ENCODE data around the gene KCNJ10.

Gene KCNJ10

DNA sequence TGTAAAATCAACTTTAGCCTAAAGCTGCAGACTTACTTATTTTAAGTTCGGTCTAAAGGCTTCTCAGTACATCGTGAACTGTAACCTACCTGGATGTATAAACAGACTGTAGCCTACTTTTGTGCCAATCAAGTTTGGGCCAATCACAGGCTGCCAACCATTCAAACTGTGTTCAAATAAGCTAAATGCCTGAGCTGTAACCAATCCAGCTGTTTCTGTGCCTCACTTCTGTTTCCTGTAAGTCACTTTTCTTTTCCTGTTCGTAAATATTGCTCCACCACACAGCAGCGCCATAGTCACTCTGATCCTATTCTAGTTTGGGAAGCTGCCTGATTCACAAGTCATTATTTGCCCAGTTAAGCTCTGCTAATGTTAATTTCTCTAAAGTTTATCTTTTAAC lies 78.4 kb downstream of the KCNJ10 start:
- no peak for DNase-seq (ENCODE audit: low read depth in 2 of 2)

DNA sequence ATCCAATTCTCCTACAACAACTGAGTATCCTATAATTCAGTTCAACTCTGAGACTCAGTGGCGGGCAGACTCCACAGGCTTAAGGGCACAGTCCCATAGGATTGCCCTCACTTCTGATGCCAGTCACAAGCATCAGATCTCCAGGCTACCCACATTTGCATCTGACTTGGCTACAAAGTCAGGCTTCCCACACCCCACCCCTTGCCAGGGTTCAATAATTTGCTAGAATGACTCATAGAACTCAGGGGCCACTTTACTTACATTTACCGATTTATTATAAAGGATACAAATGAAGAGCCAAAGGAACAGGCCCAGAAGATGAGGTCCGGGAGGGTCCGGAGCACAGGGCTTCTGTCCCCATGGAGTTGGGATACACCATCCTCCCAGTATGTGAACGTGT lies 80.0 kb downstream of the KCNJ10 start:
- no peak for DNase-seq (ENCODE audit: low read depth in 2 of 2)

DNA sequence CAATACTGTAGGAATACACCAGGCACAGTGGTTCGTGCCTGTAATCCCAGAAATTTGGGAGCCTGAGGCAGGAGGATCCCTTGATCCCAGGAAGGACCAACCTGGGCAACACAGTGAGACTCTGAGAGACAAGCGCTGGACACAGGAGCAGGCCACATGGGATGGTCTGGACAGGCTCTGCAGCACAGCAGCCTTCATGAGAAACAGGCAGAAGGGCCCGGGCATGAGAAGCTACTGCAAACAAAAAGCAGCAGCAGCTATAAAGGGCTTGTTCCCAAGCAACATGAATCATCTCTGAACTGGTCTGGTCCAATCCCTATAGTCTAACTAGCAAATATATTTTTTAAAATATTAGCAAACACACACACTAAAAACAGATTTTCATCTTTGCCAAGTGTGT lies 80.4 kb downstream of the KCNJ10 start:
- no peak for DNase-seq (ENCODE audit: low read depth in 2 of 2)

DNA sequence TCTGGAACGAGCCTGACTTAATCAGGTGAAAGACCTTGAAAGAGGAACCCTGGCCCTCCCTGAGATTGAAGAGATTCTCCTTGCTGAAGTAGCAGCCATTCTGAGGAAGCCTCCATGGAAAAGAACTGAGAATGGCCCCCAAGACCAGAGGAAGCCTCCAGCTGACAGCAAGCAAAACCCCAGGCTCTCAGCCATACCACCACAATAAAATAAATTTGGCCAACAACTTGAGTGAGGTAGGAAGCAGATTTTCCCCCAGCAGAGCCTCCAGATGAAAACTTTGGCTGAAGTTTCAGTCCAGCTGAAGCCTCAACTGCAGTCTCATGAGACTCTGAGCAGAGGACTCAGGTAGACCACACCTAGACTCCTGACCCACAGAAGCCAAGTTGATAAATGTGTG lies 82.0 kb downstream of the KCNJ10 start:
- no peak for DNase-seq (ENCODE audit: low read depth in 2 of 2)

DNA sequence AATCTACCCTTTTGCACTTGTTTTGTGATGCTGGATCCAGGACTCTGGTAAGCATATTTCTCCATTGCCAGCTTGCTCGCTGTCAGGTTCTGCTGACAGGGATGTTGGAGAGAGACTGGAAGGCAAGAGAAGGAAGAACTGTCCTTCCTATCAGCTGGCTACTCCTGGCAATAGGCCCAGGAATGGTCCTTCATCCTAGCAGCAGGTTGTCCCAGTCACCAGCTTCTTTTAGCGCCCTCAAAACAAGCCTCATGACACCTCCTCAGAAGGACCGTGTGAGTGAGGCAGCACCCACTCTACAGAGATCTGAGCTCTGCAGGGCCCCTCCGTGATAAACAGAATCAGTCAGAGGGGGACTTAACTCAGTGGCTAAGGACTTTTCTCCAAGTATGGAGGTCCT lies 82.8 kb downstream of the KCNJ10 start:
- DNase-seq (ENCODE audit: low read depth in 2 of 2): no peak

DNA sequence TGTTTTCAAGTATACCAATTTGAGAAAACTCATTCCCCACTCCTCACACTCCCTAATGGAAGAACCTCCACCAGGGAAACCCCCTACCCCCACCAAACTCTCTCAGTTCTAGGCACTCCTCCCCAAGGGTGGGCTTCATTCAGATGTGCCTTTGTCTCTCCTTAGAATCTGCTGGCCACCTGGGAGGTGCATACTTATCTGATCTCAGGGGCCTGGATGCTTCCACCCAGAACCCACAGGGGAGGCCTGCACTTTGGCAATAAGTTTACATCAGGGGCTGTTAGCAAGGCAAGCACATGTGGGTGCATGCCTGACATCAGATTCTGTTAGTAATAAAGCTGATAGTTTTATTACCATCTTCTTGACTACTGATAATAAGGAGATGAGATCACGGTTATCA lies 83.4 kb downstream of the KCNJ10 start:
- DNase-seq (ENCODE audit: low read depth in 2 of 2): no peak

DNA sequence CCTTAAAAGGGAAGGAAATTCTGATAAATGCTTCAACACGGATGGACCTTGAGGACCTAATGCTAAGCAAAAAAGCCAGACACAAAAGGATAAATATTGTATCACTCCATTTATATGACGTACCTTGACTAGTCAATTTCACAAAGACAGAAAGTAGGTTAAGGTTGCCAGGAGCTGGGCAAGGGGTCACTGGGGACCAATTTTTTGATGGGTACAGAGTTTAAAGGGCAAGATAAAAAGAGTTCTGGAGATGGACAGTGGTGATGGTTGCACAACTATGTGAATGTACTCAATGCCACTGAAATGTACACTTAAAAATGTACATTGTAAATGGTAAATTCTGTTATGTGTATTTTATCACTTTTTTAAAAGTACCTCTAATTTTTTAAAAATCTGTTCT lies 83.9 kb downstream of the KCNJ10 start:
- no peak for DNase-seq (ENCODE audit: low read depth in 2 of 2)

DNA sequence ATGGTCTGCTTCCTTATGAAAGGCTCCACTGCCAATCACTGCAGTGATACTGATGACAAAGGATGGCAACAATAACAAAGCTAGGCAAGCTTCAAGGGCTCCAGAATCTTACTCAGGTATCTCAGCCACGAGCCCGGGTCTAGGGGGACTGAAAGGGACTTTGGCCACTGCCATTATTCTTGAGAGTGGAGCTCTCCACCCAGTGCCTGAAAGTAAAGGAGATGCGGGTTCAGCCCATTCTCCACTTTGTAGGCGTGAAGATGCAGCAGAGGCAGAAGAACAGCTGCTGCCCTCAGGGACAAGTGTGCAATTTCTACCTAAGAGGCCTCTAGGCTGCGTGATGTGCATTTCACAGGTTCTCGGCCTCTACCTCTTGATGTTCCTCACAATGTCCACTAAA lies 84.5 kb downstream of the KCNJ10 start:
- DNase-seq (ENCODE audit: low read depth in 2 of 2): no peak

DNA sequence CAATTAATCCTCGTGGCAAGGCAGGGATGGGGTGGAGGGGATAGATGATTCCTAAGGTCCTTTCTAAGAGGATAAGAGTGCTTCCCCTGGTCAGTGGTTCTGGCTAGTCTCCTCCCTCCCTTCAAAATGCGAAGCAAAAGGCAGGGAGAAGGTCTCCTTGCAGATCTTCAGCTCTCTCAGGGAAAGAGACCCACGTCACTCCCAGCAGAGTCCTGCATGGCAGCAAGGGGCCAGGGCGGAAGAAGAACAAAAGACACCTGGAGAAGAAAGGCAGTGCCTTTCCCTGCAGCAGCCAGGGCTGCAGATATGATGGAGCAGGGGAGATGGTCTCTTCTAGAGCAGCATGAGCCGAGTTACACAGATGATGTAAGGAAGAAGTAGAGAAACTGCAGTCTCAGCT lies 86.3 kb downstream of the KCNJ10 start:
- no peak for DNase-seq (ENCODE audit: low read depth in 2 of 2)

DNA sequence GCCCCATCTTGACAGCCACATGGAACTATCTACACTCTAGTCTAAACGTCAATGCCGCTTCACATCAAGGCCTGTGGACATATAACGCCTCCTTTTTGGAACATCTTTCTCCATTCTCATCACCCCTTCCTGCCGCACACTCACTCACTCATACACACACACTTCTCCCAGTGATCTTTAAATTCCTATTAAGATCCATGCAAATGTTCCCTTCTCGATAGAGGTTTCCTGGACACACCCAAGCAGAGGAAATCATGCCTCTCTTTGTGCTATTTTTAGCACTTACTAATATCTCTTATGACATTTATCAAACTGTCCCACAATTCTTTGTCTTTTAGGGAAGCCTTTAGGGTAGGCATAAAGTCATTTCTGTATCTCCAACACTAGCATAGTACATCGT lies 87.7 kb downstream of the KCNJ10 start:
- DNase-seq (ENCODE audit: low read depth in 2 of 2): no peak

DNA sequence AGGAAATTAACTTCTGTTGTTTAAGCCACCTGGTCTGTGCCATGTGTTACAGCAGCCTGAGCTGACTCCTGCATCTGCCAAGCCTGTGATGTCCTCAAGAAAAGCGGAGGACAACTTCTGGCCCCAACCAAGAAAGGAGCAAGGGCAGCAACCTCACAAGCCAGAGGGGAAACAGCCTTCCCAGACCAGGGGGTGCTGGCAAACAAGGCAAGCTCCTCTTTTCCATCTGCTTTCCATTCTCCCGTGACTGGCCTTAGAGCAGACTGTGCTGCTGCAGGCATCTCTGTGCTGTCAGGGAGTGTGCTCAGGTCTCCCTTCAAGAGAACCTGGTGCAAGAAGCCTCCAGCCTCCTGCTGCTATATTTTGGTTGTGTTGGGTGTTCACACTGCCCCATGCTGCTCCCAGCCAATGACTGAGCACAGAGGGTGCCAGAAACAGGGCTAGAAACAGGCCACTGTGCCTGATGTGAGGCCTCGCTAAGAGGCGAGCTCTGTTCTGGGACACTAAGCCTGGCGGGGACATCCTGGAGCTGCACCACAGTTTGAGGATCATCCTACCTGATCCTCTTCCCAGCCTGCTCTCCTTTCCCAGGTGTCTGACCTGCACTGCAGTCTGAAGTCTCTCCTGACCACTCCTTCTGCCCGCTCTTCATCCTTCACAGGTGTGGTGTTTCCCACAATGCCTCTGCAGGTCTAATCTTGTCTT lies 88.5 kb downstream of the KCNJ10 start:
- no peak for DNase-seq (ENCODE audit: low read depth in 2 of 2)

DNA sequence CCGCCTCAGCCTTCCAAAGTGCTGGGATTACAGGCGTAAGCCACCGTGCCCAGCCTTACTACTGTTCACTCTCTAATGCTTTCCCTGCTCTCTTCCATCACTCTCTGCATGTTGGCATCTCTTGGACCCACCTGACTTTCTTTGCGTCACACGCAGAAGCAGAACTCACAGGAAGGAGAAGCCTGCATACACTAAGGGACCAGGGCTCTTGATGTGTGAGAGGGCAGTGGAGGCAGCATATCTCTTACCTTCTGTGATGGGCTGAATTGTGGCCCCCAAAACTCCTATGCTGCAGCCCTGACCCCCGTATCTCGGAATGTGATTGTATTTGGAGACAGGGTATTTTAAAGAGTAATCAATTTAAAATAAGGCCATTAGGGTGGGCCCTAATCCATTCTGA lies 89.2 kb downstream of the KCNJ10 start:
- DNase-seq (ENCODE audit: low read depth in 2 of 2): no peak

DNA sequence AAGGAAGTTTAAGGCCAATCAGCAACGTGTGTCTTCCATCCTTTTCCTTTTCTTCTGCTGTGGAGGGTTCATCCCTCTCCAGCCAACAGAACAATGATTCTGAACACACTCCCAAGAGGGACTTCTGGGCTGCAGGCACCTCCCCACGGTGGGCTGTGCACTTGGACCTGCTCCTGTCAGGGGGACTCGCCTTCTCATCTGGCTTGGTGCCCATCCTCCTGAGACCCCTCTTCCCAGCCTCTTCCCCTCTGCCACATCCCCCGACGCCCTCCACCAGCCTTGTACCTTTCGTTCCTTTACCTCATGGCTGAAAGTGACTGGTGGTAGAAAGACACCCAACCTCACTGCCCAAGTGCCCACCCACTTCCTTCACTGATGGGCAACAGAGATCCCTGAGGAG lies 89.9 kb downstream of the KCNJ10 start:
- no peak for DNase-seq (ENCODE audit: low read depth in 2 of 2)

DNA sequence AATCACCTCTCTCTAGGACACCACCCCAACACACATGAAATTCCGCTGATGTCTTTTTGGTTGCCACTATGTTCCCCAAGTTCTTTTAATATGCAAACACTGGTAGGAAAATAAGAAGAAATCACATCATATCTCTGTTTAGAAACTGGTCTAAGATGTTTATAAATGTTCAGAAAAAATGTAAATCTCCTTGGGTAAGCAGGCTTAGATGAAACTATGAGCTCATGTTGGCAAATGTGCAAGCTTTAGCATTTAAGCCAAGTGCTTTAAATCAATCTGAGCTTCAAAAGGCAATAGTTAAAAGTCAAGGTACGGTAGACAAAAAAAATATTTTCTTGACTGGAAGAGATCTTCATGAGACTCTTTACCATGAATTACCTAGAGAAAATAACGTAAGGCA lies 90.7 kb downstream of the KCNJ10 start:
- DNase-seq (ENCODE audit: low read depth in 2 of 2): no peak

DNA sequence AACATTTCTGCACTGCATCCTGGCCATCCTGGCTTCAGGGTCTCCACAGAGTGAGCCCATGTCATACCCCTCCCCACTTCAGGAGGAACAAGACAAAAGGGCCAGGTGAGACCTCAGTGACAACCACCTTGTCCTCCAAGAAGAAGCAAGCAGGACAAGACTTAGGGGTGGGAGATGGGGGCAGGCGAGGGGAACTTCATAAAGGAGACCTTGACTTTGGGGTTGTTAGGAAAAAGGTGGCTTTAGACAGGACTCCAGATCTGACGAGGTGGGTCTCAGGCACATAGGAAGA lies 91.9 kb downstream of the KCNJ10 start:
- DNase-seq (ENCODE audit: low read depth in 2 of 2): no peak

DNA sequence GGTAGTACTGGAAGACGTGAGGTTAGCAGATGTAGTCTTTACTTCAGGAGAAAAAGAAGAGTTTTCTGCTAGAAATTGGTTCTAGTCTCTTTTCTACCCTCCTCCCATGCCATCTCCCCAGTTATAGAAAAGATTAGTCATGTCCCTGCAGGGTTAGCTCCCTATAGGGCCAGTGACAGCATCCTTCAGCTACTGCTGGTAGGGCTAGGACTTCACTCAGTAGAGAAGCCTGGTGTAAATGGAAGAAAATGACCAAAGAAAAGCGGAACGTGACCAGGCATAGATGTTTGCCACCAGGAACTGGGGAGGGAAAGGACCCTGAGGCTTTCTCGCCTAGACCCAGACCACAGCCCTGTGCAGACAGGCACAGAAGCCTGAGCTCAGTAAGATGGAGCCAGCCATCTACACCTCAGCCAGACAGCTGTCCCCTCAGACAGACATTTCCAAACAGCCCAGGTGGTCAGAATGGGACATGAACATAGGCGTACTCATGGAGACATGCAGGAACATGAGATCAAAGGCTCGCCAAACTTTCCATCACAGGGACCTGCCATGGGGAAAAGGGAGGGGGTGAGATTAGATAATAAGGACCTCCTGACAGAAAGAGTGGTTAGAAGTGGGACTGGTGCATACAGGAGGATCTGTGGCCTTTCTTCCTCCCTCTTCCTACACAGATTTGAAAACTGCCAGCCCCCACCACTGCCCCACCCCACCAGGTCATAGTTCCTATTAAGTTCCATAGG lies 92.4 kb downstream of the KCNJ10 start:
- no peak for DNase-seq (ENCODE audit: low read depth in 2 of 2)

DNA sequence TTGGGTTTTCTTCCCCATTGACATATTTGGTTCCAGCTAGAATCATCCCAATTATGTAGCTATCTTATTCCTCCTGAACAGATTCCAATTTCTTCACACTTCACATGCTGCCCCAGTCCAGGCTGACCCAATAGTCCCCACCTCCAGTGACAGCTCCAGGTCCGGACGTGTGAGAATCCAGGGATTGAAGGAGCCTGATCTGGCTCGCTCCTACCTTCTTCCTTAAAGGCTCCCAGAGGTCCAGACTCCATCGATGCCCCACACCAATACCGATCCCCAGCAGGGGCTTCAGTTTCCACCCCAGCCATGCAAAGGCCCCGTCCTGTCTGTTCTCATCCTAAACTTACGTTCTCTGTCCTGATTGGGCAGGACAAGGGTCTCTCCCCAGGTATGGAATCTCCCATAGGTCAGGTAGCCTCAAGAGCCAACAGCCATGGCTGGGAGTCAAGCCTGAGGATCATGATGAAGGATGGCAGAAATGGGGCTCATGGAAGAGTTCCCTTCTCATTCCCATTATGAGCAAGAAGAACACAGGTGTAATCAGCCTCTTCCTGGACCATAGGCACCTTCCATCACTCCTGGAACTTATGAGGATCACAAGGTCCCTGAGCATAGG lies 95.5 kb downstream of the KCNJ10 start:
- DNase-seq (ENCODE audit: low read depth in 2 of 2): no peak

DNA sequence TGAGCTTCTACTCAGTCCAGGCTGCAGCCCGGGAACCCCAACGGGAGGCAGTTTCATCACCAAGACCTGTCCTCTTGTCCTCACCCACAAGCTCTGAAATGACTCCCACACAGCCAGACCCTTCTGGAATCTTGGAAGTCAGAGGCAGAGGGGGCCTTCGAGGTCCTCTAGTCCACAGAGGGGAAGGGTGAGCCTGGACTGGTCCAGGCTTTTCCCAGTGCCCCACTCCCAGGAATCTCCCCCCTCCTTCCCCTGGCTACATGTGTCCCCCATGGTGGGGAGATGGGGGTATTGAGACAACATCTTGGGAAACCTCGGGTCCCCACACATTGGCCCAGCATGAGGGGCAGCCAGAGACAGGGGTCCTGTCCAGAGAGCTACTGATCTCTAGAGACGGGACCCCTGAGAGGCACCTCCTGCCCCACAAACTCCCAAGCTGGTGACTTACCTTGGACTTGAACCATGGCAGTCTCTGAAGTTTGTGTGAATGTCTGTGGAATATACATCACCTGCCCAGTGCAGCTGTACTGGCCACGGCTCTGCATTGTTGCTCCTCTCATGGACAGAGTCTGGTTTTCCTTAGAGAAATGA lies 96.5 kb downstream of the KCNJ10 start:
- DNase-seq (ENCODE audit: low read depth in 2 of 2): no peak

DNA sequence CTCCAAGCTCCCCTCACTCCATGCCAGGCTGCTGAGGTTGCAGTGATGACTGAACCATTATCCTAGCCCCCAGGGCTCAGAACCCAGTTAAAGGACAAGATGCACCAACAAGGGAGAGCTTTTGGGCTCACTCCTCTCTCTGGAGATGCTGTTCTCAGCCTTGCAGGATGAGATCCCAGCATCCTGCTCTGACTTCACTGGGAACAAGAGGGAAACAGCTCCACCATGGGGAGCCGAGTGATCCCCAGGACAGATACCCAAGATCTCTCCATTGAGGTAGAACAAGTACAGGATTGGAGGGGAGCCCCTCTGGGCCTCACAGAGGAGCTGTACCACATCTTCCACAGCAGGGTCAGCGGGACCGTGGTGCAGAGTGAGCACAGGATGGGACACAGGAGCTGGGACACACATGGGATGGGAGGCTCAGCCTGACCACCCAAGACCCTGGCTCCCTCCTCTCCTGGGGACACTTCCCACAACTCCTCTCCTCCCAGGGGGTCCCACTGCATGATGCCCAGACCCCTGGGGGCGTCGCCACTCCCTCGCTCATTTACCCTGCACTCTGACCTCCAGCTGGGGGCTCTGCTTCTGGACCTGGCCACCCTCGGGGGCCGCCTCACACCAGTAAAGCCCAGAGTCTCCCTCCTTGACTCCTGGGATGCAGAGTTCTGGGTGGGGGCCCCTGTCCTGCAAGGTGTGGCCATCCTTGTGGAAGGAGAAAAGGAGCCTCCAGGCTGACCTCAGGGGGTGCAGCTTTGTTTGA lies 97.3 kb downstream of the KCNJ10 start:
- no peak for DNase-seq (ENCODE audit: low read depth in 2 of 2)

DNA sequence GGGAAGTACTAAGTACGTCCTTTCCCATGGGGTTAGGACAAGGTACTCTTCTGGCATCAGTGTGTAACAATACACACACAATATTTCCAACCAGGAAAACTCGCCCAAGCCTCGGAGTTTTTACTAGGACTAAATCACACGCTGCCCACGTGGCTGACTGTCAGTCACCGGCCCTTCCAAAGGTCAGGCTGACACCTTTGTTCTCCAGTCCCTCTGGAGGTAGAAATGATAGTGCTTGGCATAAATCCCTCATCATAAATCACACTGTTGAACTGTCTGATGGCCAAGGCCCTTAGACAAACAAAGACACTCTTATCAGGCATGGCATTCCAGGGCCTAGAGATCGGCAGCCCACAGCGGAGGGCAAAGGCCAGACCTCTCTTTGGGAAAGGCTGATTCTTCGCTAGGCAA lies 99.0 kb downstream of the KCNJ10 start:
- no peak for DNase-seq (ENCODE audit: low read depth in 2 of 2)

DNA sequence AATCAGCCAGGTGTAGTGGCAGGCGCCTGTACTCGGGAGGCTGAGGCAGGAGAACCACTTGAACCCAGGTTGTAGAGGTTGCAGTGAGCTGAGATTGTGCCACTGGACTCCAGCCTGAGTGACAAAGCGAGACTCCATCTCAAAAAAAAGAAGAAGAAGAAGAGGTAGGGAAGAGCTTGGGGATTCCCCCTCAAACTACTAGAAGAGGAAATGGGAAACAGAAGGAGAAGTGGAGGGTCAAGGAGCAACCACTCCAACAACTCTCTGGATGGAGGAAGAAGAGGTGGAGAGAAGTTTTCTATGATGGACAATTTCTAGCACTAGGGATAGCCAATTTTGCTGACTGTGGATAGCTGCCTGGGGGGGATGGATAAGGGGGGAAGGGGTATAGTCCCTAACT lies 101.1 kb downstream of the KCNJ10 start:
- no peak for DNase-seq (ENCODE audit: low read depth in 2 of 2)

DNA sequence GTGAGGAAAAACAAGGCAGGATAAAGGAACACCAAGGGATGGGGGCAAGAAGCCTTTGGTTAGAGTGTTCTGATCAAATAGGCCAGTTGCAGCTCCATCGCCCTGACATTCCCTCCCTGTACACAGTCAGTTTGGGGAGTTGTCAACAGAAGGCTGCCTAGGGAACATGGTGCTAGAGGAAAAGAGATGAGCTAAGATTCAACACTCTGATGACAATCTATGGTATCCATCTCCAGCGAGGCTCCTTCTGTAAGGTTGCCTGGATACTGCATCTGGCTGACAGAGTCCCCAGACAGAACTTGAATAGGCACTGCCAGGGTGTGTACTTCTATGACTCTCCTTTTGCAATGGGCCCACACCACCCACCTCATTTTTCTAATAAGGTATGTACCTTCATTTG lies 104.7 kb downstream of the KCNJ10 start:
- DNase-seq (ENCODE audit: low read depth in 2 of 2): no peak
